Measurements from ENCODE around the gene ZNF536.

DNA sequence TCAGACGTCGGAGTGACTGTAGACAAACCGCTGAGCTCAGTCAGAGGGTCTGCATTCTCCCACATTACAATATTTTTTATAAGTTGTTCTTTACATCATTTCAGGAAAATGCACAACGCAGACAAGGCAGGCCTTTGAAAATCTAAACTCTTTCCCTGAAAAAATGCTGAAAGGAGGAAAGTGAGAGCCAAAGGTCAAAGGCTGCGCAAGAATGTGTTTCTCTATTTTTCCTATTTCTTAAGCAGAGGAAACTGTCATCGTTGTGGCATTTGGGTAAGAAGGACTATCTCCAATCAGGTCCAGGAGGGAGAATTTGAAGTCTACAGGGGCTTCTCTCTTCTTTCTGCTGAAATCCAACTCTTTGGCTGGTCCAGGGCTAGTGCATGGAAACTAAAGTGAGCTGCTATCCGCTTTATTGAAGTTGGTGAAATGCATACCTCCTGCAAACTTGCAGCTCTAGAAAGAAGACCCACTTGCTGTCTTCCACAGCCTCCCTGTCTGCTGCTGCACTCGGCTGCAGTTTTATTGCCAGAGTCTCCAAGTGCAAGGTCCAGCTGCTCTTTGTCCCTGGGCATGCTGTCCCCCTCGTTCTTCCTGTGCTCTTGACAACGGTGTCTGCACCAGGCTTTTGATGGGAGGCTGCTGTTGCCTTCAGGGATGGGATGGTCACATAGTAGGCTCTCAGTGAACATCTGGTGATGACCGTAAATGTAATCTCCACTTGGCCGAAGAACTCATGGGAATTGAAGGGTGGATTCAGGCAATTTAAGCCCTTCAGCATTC lies 31.2 kb downstream of the ZNF536 start:
- TF ChIP-seq GATA3 (IDR thresholded peaks at IDR 0.05; ENCODE audit: low read depth, low read length), result no peak
- no peak for TF ChIP-seq GATA2 (IDR thresholded peaks at IDR 0.05; ENCODE audit: low read depth, low read length)

All from SH-SY5Y (cell line).